ENCODE data around the gene CATSPERE.

DNA sequence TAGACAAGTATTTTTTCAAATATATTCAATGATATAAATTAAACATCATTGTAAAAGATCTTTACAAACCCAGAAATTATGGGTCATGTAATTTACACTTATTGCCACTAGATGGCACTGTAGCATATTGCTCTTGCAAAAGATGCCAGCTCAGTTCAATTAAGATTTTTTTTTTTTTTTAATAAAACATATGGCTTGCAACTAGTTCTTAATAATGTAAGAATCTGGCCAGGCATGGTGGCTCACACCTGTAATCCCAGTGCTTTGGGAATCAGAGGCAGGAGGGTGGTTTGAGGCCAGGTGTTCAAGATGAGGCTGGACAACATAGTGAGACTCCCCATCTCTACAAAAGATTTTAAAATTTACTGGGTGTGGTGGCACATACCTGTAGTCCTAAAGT lies 142.4 kb downstream of the CATSPERE start:
- TF ChIP-seq ASH2L (IDR thresholded peaks at IDR 0.05; ENCODE audit: borderline replicate concordance, low read depth) (no peak), RCOR1 (conservative IDR thresholded peaks at IDR 0.05; ENCODE audit: low read depth, low read length) (no peak), CREB1 (IDR thresholded peaks at IDR 0.05; ENCODE audit: low read depth) (no peak), DPF2 (IDR thresholded peaks at IDR 0.05) (no peak), MYB (IDR thresholded peaks at IDR 0.05; ENCODE audit: borderline replicate concordance, low read depth, low read length) (no peak)
- TF ChIP-seq, protein P1, sequence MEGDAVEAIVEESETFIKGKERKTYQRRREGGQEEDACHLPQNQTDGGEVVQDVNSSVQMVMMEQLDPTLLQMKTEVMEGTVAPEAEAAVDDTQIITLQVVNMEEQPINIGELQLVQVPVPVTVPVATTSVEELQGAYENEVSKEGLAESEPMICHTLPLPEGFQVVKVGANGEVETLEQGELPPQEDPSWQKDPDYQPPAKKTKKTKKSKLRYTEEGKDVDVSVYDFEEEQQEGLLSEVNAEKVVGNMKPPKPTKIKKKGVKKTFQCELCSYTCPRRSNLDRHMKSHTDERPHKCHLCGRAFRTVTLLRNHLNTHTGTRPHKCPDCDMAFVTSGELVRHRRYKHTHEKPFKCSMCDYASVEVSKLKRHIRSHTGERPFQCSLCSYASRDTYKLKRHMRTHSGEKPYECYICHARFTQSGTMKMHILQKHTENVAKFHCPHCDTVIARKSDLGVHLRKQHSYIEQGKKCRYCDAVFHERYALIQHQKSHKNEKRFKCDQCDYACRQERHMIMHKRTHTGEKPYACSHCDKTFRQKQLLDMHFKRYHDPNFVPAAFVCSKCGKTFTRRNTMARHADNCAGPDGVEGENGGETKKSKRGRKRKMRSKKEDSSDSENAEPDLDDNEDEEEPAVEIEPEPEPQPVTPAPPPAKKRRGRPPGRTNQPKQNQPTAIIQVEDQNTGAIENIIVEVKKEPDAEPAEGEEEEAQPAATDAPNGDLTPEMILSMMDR (IDR thresholded peaks at IDR 0.05 in 2 of 3, conservative IDR thresholded peaks at IDR 0.05 in 1 of 3; ENCODE audit: control insufficient read depth in 2 of 3, extremely low read depth in 1 of 3, insufficient read depth in 1 of 3, low read depth in 3 of 3, low read length in 3 of 3) = peak; percentile 48 to 72 (median 62)

All from GM12878 (cell line).